Activated CD8-positive, alpha-beta T cell treated with anti-CD3 and anti-CD28 coated beads for 36 hours (primary cell): ENCODE results near the gene BLCAP. TPM values are rescaled to one million over a fixed set of nuclear protein-coding genes. Genes with fewer than 3 reads are reported as not detected.

Source experiments
- ATAC-seq: fragments of 200-7000 bp; cut with Tn5 transposase; one replicate; pipeline ENCODE4 v1.10.0; 2021; ENCODE audit warnings: mild to moderate bottlenecking, moderate library complexity
- CTCF ChIA-PET: fragments of 350-600 bp; sonication (Branson Sonifier 250); formaldehyde crosslinking; loops from one replicate; lab custom pipeline; 2021; ENCODE audit warnings: antibody characterized with exemption; lab: Charles Lee
- POLR2A ChIA-PET: fragments of 350-600 bp; sonication (Branson Sonifier 250); formaldehyde crosslinking; loops from one replicate; lab custom pipeline; 2021; ENCODE audit warnings: antibody characterized with exemption; lab: Charles Lee
- DNase-seq: peaks from one replicate; pipeline ENCODE4 v3.0.0-alpha.2; 2020
- H3K27ac Mint-ChIP-seq: one replicate; pipeline ENCODE4 v1.8.0; 2021; ENCODE audit warnings: mild to moderate bottlenecking, mixed read lengths
- H3K27me3 Mint-ChIP-seq: one replicate; pipeline ENCODE4 v1.8.0; 2021; ENCODE audit warnings: mixed read lengths
- H3K36me3 Mint-ChIP-seq: one replicate; pipeline ENCODE4 v1.8.0; 2021; ENCODE audit warnings: low read depth, mixed read lengths
- H3K4me1 Mint-ChIP-seq: one replicate; pipeline ENCODE4 v1.8.0; 2021; ENCODE audit warnings: low read depth, mixed read lengths
- H3K4me3 Mint-ChIP-seq: one replicate; pipeline ENCODE4 v1.8.0; 2021; ENCODE audit warnings: mild to moderate bottlenecking, moderate library complexity, mixed read lengths
- H3K9me3 Mint-ChIP-seq: one replicate; pipeline ENCODE4 v1.8.0; 2021; ENCODE audit warnings: mixed read lengths
- intact Hi-C: fragments of 100-400 bp; cut with micrococcal nuclease; formaldehyde crosslinking; loops from one replicate; pipeline ENCODE4 v1.10.0; 2022
- total RNA-seq, 2 experiments: library from RNA; stranded (reverse); gene quantifications; one replicate each; pipeline ENCODE4 v1.2.3, GENCODE V29; 2021
- TF ChIP-seq, protein P1 (sequence below): fragments of 200-600 bp; IDR thresholded peaks from one replicate; pipeline ENCODE4 v1.8.0; 2022; ENCODE audit warnings: antibody characterized with exemption, mild to moderate bottlenecking

Gene BLCAP
- total RNA-seq, 2 experiments from 2014 or later: 27.6 to 27.9 TPM

DNA sequence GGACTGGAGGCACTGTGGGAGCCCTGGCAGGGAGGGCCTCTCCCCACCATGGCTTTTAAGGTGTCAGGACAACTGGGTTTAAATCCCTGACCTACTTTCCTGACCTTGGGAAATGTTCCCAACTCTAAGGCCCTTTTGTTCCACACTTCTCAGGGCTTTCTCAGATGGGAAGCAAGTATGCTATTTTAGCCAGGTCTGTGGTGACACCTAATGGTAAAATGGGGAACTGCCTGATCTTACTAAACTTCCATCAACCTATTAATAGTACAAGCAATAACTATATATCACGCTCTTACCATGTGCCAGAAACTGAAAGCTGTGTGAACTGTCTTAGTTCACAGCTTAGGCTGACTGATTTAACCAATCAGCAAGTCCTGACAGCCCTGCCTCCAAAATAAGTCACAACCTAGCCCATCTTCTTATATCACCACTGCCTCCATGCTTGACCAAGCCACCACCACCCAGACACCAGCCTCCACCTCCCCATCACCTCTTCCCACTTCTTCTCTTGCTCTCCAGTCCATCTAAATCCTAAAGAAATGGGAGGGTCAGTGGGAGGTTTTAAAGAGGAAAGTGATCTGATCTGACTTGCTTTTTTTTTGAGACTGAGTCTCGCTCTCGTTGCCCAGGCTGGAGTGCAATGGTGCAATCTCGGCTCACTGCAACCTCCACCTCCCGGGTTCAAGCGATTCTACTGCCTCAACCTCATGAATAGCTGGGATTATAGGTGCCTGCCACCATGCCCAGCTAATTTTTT, 6.9 kb upstream of the BLCAP start:
- POLR2A ChIA-PET: no interaction called here
- Mint-ChIP-seq H3K27ac (no peak overlapping the region), H3K27me3 (no peaks in the 10 kb centered on the region), H3K4me1 (peaks cover 3% of the 10 kb centered on the region), H3K36me3 (no peaks in the 10 kb centered on the region), H3K9me3 (no peaks in the 10 kb centered on the region), H3K4me3 (no peak overlapping the region)
- CTCF ChIA-PET: interaction anchor here (0.6 to 3.6 kb wide), 21 partner anchors 9 to 345 kb away, joined by 3 to 43 read pairs (median 5); no protein-coding TSS in a partner anchor
- intact Hi-C loops: loop anchor here (5.0 to 10.0 kb wide), 3 partner anchors 150 to 337 kb away; no protein-coding TSS in a partner anchor
- DNase-seq (peak; percentile 63), ATAC-seq (peak; percentile 95)
- TF ChIP-seq, protein P1, sequence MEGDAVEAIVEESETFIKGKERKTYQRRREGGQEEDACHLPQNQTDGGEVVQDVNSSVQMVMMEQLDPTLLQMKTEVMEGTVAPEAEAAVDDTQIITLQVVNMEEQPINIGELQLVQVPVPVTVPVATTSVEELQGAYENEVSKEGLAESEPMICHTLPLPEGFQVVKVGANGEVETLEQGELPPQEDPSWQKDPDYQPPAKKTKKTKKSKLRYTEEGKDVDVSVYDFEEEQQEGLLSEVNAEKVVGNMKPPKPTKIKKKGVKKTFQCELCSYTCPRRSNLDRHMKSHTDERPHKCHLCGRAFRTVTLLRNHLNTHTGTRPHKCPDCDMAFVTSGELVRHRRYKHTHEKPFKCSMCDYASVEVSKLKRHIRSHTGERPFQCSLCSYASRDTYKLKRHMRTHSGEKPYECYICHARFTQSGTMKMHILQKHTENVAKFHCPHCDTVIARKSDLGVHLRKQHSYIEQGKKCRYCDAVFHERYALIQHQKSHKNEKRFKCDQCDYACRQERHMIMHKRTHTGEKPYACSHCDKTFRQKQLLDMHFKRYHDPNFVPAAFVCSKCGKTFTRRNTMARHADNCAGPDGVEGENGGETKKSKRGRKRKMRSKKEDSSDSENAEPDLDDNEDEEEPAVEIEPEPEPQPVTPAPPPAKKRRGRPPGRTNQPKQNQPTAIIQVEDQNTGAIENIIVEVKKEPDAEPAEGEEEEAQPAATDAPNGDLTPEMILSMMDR: peak; percentile 87

GRCh38 chr20:37533154-37533715, 5.6 kb upstream of the BLCAP start:
- intact Hi-C loops: loop anchor here (5.0 to 10.0 kb wide), 3 partner anchors 148 to 336 kb away; no protein-coding TSS in a partner anchor
- DNase-seq (no peak), ATAC-seq (no peak)
- H3K36me3 Mint-ChIP-seq: no peaks in the 10 kb centered on the region
- TF ChIP-seq, protein P1: no peak
- H3K4me1 Mint-ChIP-seq: peaks cover 13% of the 10 kb centered on the region
- H3K27me3 Mint-ChIP-seq: no peaks in the 10 kb centered on the region
- H3K27ac Mint-ChIP-seq: no peak overlapping the region
- no peak overlapping the region for H3K4me3 Mint-ChIP-seq
- ChIA-PET CTCF (interaction anchor here (0.7 to 3.6 kb wide), 12 partner anchors 27 to 342 kb away, joined by 3 to 43 read pairs (median 5); no protein-coding TSS in a partner anchor), POLR2A (interaction anchor here (0.6 kb wide), 1 partner anchor 264 kb away, joined by 3 read pairs; no protein-coding TSS in a partner anchor)
- H3K9me3 Mint-ChIP-seq: no peaks in the 10 kb centered on the region

- Mint-ChIP-seq H3K4me3 (no peak overlapping the region), H3K36me3 (no peaks in the 10 kb centered on the region), H3K27me3 (no peaks in the 10 kb centered on the region), H3K4me1 (peaks cover 13% of the 10 kb centered on the region), H3K9me3 (no peaks in the 10 kb centered on the region), H3K27ac (no peak overlapping the region)
- ChIA-PET CTCF (interaction anchor here (1.1 to 1.9 kb wide), 3 partner anchors 26 to 262 kb away, joined by 3 to 9 read pairs (median 3); no protein-coding TSS in a partner anchor), POLR2A (no interaction called here)
- DNase-seq: no peak
- intact Hi-C loops: loop anchor here (5.0 to 10.0 kb wide), 3 partner anchors 147 to 335 kb away; no protein-coding TSS in a partner anchor
- TF ChIP-seq, protein P1: no peak
- no peak for ATAC-seq
Observed at GRCh38 chr20:37531856-37532255, 4.2 kb upstream of the BLCAP start.

DNA sequence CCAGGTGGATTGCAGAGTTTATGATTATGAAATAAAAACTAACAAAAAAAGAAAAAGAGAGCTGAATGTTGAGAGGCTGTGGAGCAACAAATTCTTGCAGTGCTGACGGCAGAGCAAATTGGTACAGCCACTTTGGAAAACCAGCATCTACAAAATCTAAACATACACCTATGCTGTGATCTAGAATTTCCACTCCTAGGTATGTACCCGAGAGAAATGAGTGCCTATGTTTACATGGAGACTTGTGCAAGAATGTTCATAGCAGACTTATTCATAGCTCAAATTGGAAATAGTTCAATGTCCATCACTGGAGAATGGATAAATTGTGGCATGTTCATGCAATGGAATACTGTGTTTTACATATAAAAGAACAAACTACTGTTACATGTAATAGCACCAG, 3.0 kb upstream of the BLCAP start:
- CTCF ChIA-PET: interaction anchor here (1.0 to 1.9 kb wide), 4 partner anchors 33 to 339 kb away, joined by 3 to 9 read pairs (median 4); no protein-coding TSS in a partner anchor
- TF ChIP-seq, protein P1: no peak
- H3K27ac Mint-ChIP-seq: no peak overlapping the region

More for the DNA sequence above, 3.0 kb upstream of the BLCAP start:
- intact Hi-C loops: loop anchor here (5.0 to 10.0 kb wide), 3 partner anchors 146 to 333 kb away; no protein-coding TSS in a partner anchor
- no peak for ATAC-seq
- no peaks in the 10 kb centered on the region for H3K9me3 Mint-ChIP-seq
- no peak overlapping the region for H3K4me3 Mint-ChIP-seq
- POLR2A ChIA-PET: no interaction called here
- no peaks in the 10 kb centered on the region for H3K27me3 Mint-ChIP-seq
- H3K36me3 Mint-ChIP-seq: no peaks in the 10 kb centered on the region
- peaks cover 23% of the 10 kb centered on the region for H3K4me1 Mint-ChIP-seq
- DNase-seq: no peak
